ENCODE measurements around the gene TRPV6.

DNA sequence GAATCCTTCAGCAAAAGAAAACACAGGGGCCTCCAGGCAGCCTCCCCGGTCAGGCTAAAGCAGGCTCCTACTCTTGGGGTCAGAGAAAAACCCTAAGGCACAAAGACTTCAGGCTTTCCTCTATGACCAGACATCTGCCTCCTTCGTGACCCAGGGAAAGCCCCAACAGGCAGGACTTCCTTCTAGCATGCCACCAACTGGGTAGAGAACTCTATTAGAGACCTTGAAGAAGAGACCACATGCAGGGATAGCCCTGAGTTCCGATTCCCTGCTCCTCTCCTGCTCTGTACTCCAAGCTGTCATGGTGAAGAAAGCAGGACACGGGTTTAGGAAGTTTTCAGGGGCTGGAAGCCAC lies 1.3 kb downstream of the TRPV6 start:
- TF ChIP-seq RAD21 (IDR thresholded peaks at IDR 0.05) (no peak), HNF4A (conservative IDR thresholded peaks at IDR 0.05) (no peak), EGR1 (IDR thresholded peaks at IDR 0.05; ENCODE audit: low read depth in 2 of 2) (no peak), JUND (IDR thresholded peaks at IDR 0.05) (no peak), SP1 (IDR thresholded peaks at IDR 0.05) (no peak)
- TF ChIP-seq, protein P1, sequence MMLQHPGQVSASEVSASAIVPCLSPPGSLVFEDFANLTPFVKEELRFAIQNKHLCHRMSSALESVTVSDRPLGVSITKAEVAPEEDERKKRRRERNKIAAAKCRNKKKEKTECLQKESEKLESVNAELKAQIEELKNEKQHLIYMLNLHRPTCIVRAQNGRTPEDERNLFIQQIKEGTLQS (IDR thresholded peaks at IDR 0.05) = no peak
- TF ChIP-seq, protein P2, sequence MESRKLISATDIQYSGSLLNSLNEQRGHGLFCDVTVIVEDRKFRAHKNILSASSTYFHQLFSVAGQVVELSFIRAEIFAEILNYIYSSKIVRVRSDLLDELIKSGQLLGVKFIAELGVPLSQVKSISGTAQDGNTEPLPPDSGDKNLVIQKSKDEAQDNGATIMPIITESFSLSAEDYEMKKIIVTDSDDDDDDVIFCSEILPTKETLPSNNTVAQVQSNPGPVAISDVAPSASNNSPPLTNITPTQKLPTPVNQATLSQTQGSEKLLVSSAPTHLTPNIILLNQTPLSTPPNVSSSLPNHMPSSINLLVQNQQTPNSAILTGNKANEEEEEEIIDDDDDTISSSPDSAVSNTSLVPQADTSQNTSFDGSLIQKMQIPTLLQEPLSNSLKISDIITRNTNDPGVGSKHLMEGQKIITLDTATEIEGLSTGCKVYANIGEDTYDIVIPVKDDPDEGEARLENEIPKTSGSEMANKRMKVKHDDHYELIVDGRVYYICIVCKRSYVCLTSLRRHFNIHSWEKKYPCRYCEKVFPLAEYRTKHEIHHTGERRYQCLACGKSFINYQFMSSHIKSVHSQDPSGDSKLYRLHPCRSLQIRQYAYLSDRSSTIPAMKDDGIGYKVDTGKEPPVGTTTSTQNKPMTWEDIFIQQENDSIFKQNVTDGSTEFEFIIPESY (IDR thresholded peaks at IDR 0.05) = no peak
- TF ChIP-seq, protein P3, sequence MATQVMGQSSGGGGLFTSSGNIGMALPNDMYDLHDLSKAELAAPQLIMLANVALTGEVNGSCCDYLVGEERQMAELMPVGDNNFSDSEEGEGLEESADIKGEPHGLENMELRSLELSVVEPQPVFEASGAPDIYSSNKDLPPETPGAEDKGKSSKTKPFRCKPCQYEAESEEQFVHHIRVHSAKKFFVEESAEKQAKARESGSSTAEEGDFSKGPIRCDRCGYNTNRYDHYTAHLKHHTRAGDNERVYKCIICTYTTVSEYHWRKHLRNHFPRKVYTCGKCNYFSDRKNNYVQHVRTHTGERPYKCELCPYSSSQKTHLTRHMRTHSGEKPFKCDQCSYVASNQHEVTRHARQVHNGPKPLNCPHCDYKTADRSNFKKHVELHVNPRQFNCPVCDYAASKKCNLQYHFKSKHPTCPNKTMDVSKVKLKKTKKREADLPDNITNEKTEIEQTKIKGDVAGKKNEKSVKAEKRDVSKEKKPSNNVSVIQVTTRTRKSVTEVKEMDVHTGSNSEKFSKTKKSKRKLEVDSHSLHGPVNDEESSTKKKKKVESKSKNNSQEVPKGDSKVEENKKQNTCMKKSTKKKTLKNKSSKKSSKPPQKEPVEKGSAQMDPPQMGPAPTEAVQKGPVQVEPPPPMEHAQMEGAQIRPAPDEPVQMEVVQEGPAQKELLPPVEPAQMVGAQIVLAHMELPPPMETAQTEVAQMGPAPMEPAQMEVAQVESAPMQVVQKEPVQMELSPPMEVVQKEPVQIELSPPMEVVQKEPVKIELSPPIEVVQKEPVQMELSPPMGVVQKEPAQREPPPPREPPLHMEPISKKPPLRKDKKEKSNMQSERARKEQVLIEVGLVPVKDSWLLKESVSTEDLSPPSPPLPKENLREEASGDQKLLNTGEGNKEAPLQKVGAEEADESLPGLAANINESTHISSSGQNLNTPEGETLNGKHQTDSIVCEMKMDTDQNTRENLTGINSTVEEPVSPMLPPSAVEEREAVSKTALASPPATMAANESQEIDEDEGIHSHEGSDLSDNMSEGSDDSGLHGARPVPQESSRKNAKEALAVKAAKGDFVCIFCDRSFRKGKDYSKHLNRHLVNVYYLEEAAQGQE (IDR thresholded peaks at IDR 0.05) = no peak
- TF ChIP-seq, protein P4, sequence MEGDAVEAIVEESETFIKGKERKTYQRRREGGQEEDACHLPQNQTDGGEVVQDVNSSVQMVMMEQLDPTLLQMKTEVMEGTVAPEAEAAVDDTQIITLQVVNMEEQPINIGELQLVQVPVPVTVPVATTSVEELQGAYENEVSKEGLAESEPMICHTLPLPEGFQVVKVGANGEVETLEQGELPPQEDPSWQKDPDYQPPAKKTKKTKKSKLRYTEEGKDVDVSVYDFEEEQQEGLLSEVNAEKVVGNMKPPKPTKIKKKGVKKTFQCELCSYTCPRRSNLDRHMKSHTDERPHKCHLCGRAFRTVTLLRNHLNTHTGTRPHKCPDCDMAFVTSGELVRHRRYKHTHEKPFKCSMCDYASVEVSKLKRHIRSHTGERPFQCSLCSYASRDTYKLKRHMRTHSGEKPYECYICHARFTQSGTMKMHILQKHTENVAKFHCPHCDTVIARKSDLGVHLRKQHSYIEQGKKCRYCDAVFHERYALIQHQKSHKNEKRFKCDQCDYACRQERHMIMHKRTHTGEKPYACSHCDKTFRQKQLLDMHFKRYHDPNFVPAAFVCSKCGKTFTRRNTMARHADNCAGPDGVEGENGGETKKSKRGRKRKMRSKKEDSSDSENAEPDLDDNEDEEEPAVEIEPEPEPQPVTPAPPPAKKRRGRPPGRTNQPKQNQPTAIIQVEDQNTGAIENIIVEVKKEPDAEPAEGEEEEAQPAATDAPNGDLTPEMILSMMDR (IDR thresholded peaks at IDR 0.05; ENCODE audit: low read depth, low read length, missing input control) = no peak

All from liver (tissue), 3 donors.